Panc1 (cell line): ENCODE measurements around the gene U2AF1L4.

Source experiments
- CTCF ChIP-seq: fragments of 450-650 bp; IDR thresholded peaks from 2 replicates; pipeline ENCODE4 v1.5.1; 2017; ENCODE audit warnings: mild to moderate bottlenecking
- POLR2AphosphoS5 ChIP-seq: IDR thresholded peaks from 2 replicates; pipeline ENCODE4 v1.6.1; 2012; ENCODE audit warnings: mild to moderate bottlenecking, low read depth, low read length, moderate library complexity
- TCF7L2 ChIP-seq: IDR thresholded peaks from 2 replicates; pipeline ENCODE4 v1.6.1; 2011; ENCODE audit warnings: mild to moderate bottlenecking, low read depth, low read length, inconsistent platforms

- TF ChIP-seq CTCF, result no peak
- no peak for TF ChIP-seq TCF7L2
- no peak for TF ChIP-seq POLR2AphosphoS5
Measured at GRCh38 chr19:35786299-35787160, 41.3 kb upstream of the U2AF1L4 start.
